ENCODE data around the gene IFT81. TPM values are rescaled to one million over a fixed set of nuclear protein-coding genes. Genes with fewer than 3 reads are reported as not detected.

IFT81 gene
- total and polyA plus RNA-seq, 2 of the 13 experiments (the other 11 are each of a cell fraction or from before 2014, with no cell fraction given): 4.2 to 13.0 TPM

DNA sequence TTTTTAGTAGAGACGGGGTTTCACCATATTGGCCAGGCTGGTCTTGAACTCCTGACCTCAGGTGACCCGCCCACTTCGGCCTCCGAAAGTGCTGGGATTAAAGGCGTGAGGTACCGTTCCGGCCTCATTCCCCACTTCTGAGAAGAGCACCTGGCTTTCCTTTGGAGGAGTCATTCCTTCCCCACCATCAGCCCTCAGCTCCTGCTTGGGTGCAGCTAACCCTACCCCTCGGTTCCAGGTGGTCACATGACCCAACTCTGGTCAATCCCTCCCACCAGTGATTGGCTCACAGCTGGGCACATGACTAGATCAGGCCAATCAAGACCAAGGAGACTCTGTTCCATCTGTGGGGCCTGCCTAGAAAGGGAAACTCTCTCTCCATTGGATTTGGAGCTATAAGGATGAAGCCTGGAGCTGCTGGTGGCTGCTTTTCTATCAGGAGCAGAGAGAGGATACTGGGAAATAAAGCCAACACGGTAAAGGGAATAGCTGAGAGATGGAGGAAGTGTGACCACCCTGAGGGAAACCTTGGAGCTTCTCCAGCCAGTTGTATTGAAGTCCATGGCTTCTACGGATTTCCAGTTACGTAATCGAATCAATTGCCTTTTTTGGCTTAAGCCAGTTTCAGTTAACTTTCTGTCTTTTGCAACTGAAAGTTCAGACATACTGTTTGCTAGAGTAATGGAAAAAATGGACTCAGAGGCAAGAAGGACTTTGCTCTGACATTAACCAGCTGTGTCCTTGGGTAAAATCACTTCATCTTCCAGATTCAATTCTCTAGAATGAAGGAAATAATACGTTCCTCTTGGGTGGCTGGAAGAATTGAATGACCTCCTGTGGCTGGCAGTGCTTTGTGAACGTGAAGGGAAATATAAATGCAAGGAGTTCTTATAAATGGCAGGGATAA, 19.7 kb upstream of the IFT81 start:
- Histone ChIP-seq H3K4me2 (ENCODE audit: low read depth, low read length) (peak overlapping the region; percentile 29), H3K9me3 (ENCODE audit: low read length) (no peaks in the 10 kb centered on the region), H2AFZ (ENCODE audit: low read length) (peak overlapping the region; percentile 6), H3K36me3 (replicated peaks in 1 of 2; ENCODE audit: control insufficient read depth in 1 of 2, insufficient read depth in 2 of 2, low read length in 2 of 2) (no peaks in the 10 kb centered on the region), H3K79me2 (ENCODE audit: insufficient read depth, low read length) (no peaks in the 10 kb centered on the region), H3K9ac (ENCODE audit: insufficient read depth, low read depth, low read length) (peak overlapping the region; percentile 31; the same call in 1 of the 2 replicates), H4K20me1 (ENCODE audit: insufficient read depth, low read length) (no peaks in the 10 kb centered on the region), H3K27ac (ENCODE audit: extremely low read length, insufficient read depth, low read length) (peak overlapping the region; percentile 71), H3K4me3 (replicated peaks in 1 of 3; ENCODE audit: insufficient read depth in 1 of 3, low read depth in 2 of 3, low read length in 3 of 3) (peak overlapping the region in 1 of 3 experiments; percentile 5; a peak in 1 of 6 replicates), H3K4me1 (ENCODE audit: insufficient read depth, low read length) (peaks cover 80% of the 10 kb centered on the region), H3K27me3 (ENCODE audit: control insufficient read depth in 1 of 2, insufficient read depth in 2 of 2, low read length in 2 of 2) (no peaks in the 10 kb centered on the region)
- no TSS peak for BruUV-seq (replicated peaks)
- ChIA-PET CTCF (ENCODE audit: low intra/inter-chr PET ratio, low total read pairs) (no interaction called here), POLR2A (interaction anchor here (0.7 to 1.5 kb wide), 9 partner anchors 13 to 327 kb away, joined by 3 to 9 read pairs (median 4); partner anchors contain the start of gene IFT81)
- DNase-seq (ENCODE audit: low spot score) (peak; percentile 69), FAIRE-seq (peak; percentile 94), ATAC-seq (no peak)
- WGBS (ENCODE audit: low lambda C conversion rate): 70% methylated on average over 14 of the region's 14 CpGs
- in situ Hi-C loops (cut with HindIII; ENCODE audit: extremely low pct_ligation_motif_present, low pct_unique_long_range_greater_than_20kb): loop anchor here (25.0 kb wide), 2 partner anchors 333 to 483 kb away; partner anchors contain the start of gene PPTC7
- intact Hi-C loops (cut with micrococcal nuclease; ENCODE audit: unreplicated experiment): loop anchor here (5.0 to 10.0 kb wide), 2 partner anchors 90 to 178 kb away; partner anchors contain the start of gene ATP2A2
- TF ChIP-seq MEF2D (CRISPR knock-in tag; IDR thresholded peaks at IDR 0.05) (peak; percentile 4; the same call in 1 of the 2 replicates), ZMYM4 (CRISPR knock-in tag; IDR thresholded peaks at IDR 0.05) (peak; percentile 69; the same call in 1 of the 2 replicates), ZC3H13 (CRISPR knock-in tag; IDR thresholded peaks at IDR 0.05) (no peak), ZNF562 (CRISPR knock-in tag; IDR thresholded peaks at IDR 0.05; ENCODE audit: borderline replicate concordance) (no peak), SRF (IDR thresholded peaks at IDR 0.05; ENCODE audit: low read depth, low read length) (peak; percentile 98), EHMT2 (IDR thresholded peaks at IDR 0.05; ENCODE audit: borderline replicate concordance, low read depth, low read length) (peak; percentile 86; the same call in 1 of the 2 replicates), CEBPB (IDR thresholded peaks at IDR 0.05; ENCODE audit: borderline replicate concordance, low read depth, low read length) (peak; percentile 85), MED1 (CRISPR knock-in tag; IDR thresholded peaks at IDR 0.05) (peak; percentile 63), NCOA2 (CRISPR knock-in tag; IDR thresholded peaks at IDR 0.05) (peak; percentile 47; the same call in 1 of the 2 replicates), HNF4A (CRISPR knock-in tag; IDR thresholded peaks at IDR 0.05) (peak; percentile 88), ZNF296 (CRISPR knock-in tag; conservative IDR thresholded peaks at IDR 0.05) (no peak), BCL6 (CRISPR knock-in tag; IDR thresholded peaks at IDR 0.05) (peak; percentile 29; the same call in 1 of the 2 replicates), NFYB (CRISPR knock-in tag; IDR thresholded peaks at IDR 0.05) (peak; percentile 80), PHF21A (CRISPR knock-in tag; IDR thresholded peaks at IDR 0.05) (peak; percentile 43), ZSCAN25 (CRISPR knock-in tag; IDR thresholded peaks at IDR 0.05) (no peak), GATAD2A (CRISPR knock-in tag; IDR thresholded peaks at IDR 0.05) (peak; percentile 81), ZNF431 (CRISPR knock-in tag; IDR thresholded peaks at IDR 0.05; ENCODE audit: borderline replicate concordance, low read depth) (peak; percentile 33; the same call in 1 of the 2 replicates), HMG20A (CRISPR knock-in tag; IDR thresholded peaks at IDR 0.05; ENCODE audit: borderline replicate concordance) (peak; percentile 43; the same call in 1 of the 2 replicates)
- TF ChIP-seq, protein P1, sequence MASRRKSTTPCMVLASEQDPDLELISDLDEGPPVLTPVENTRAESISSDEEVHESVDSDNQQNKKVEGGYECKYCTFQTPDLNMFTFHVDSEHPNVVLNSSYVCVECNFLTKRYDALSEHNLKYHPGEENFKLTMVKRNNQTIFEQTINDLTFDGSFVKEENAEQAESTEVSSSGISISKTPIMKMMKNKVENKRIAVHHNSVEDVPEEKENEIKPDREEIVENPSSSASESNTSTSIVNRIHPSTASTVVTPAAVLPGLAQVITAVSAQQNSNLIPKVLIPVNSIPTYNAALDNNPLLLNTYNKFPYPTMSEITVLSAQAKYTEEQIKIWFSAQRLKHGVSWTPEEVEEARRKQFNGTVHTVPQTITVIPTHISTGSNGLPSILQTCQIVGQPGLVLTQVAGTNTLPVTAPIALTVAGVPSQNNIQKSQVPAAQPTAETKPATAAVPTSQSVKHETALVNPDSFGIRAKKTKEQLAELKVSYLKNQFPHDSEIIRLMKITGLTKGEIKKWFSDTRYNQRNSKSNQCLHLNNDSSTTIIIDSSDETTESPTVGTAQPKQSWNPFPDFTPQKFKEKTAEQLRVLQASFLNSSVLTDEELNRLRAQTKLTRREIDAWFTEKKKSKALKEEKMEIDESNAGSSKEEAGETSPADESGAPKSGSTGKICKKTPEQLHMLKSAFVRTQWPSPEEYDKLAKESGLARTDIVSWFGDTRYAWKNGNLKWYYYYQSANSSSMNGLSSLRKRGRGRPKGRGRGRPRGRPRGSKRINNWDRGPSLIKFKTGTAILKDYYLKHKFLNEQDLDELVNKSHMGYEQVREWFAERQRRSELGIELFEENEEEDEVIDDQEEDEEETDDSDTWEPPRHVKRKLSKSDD (CRISPR knock-in tag; IDR thresholded peaks at IDR 0.05; ENCODE audit: low read depth): 0 out of 2 replicates have a peak, but pooled peaks have one; percentile 35
- TF ChIP-seq, protein P2, sequence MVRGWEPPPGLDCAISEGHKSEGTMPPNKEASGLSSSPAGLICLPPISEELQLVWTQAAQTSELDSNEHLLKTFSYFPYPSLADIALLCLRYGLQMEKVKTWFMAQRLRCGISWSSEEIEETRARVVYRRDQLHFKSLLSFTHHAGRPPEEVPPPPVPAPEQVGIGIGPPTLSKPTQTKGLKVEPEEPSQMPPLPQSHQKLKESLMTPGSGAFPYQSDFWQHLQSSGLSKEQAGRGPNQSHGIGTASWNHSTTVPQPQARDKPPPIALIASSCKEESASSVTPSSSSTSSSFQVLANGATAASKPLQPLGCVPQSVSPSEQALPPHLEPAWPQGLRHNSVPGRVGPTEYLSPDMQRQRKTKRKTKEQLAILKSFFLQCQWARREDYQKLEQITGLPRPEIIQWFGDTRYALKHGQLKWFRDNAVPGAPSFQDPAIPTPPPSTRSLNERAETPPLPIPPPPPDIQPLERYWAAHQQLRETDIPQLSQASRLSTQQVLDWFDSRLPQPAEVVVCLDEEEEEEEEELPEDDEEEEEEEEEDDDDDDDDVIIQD (CRISPR knock-in tag; IDR thresholded peaks at IDR 0.05; ENCODE audit: low read depth): peak; percentile 55

Measured in HepG2 (cell line).